Brain microvascular endothelial cell (primary cell): ENCODE measurements around the gene KRT23.

Experiments
- DNase-seq: peaks from one replicate; pipeline ENCODE4 v3.0.0-alpha.2; 2020
- H3K27ac ChIP-seq: fragments of 250-450 bp; sonication (Bioruptor Pico); 2 replicates; pipeline ENCODE4 v1.5.1; 2020; ENCODE audit warnings: mild to moderate bottlenecking, moderate library complexity
- H3K27me3 ChIP-seq: fragments of 250-450 bp; sonication (Bioruptor Pico); replicated peaks from 2 replicates; pipeline ENCODE4 v1.5.1; 2020; ENCODE audit warnings: mild to moderate bottlenecking
- H3K36me3 ChIP-seq: fragments of 250-450 bp; sonication (Bioruptor Pico); replicated peaks from 2 replicates; pipeline ENCODE4 v1.5.1; 2020; ENCODE audit warnings: mild to moderate bottlenecking
- H3K4me3 ChIP-seq: 2 replicates; pipeline ENCODE4 v1.5.1; 2011; ENCODE audit warnings: low read depth, mild to moderate bottlenecking, control low read depth, low read length, moderate library complexity
- CTCF ChIP-seq: IDR thresholded peaks from 2 replicates; pipeline ENCODE4 v1.5.1; 2011; ENCODE audit warnings: low read depth, mild to moderate bottlenecking, moderate library complexity, low read length, control low read depth, inconsistent platforms; ENCODE audit errors: missing control alignments
- in situ Hi-C: cut with HindIII; loops from 2 replicates; pipeline ENCODE4 v1.10.0; 2017; ENCODE audit warnings: low sequenced_read_pairs, low pct_ligation_motif_present

Gene KRT23

GRCh38 chr17:40962059-40962561 lies 24.7 kb upstream of the KRT23 start:
- no peak for TF ChIP-seq CTCF
- Histone ChIP-seq H3K36me3 (no peaks in the 10 kb centered on the region), H3K4me3 (no peak overlapping the region), H3K27me3 (no peaks in the 10 kb centered on the region), H3K27ac (no peak overlapping the region)
- no peak for DNase-seq
- in situ Hi-C loops = no loop called here

GRCh38 chr17:40961591-40961990 lies 24.1 kb upstream of the KRT23 start:
- Histone ChIP-seq H3K27me3 (no peaks in the 10 kb centered on the region), H3K27ac (no peak overlapping the region), H3K36me3 (no peaks in the 10 kb centered on the region), H3K4me3 (no peak overlapping the region)
- no peak for DNase-seq
- in situ Hi-C loops = no loop called here
- no peak for TF ChIP-seq CTCF

GRCh38 chr17:40960144-40960543 lies 22.7 kb upstream of the KRT23 start:
- DNase-seq = no peak
- H3K36me3 ChIP-seq = no peaks in the 10 kb centered on the region
- H3K27ac ChIP-seq = no peak overlapping the region
- no peaks in the 10 kb centered on the region for H3K27me3 ChIP-seq
- no peak overlapping the region for H3K4me3 ChIP-seq
- TF ChIP-seq CTCF = no peak
- in situ Hi-C loops = no loop called here

GRCh38 chr17:40958086-40958953 lies 20.9 kb upstream of the KRT23 start:
- Histone ChIP-seq H3K4me3 (no peak overlapping the region), H3K36me3 (no peaks in the 10 kb centered on the region), H3K27ac (peak overlapping the region; percentile 91), H3K27me3 (no peaks in the 10 kb centered on the region)
- in situ Hi-C loops = no loop called here
- TF ChIP-seq CTCF = no peak
- DNase-seq = no peak

- DNase-seq = peak; percentile 98
- in situ Hi-C loops = no loop called here
- TF ChIP-seq CTCF = no peak
- H3K27ac ChIP-seq = peak overlapping the region; percentile 91
- H3K36me3 ChIP-seq = no peaks in the 10 kb centered on the region
- H3K4me3 ChIP-seq = no peak overlapping the region
- no peaks in the 10 kb centered on the region for H3K27me3 ChIP-seq
Measured at GRCh38 chr17:40956401-40957254, 19.2 kb upstream of the KRT23 start.
